ENCODE measurements around the gene SCN5A. TPM values are rescaled to one million over a fixed set of nuclear protein-coding genes. Genes with fewer than 3 reads are reported as not detected.

Gene SCN5A
- total RNA-seq, 4 donors from 2014 or later, result 0.39 to 0.42 TPM; not detected in 2

DNA sequence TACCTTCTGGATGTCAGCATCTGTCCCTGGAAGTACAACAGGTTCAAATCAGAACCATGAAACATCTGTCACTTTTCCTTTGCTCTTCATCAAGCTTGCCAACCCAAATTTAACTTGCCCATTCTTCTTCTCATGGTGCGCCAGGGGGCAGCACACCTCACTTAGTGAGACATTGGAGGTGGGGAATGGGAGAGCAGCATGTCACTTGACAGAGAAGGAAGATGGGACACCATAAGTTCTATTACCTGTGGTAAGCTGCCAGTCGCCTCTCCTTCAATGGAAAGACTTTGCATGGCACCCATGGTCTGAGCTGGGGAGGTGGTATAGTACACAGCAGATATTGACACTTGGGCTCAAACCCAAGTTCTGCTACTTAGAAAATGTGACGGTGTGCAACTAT lies 2.9 kb downstream of the SCN5A start:
- TF ChIP-seq POLR2A (IDR thresholded peaks at IDR 0.05), result no peak
- TF ChIP-seq, protein P1, sequence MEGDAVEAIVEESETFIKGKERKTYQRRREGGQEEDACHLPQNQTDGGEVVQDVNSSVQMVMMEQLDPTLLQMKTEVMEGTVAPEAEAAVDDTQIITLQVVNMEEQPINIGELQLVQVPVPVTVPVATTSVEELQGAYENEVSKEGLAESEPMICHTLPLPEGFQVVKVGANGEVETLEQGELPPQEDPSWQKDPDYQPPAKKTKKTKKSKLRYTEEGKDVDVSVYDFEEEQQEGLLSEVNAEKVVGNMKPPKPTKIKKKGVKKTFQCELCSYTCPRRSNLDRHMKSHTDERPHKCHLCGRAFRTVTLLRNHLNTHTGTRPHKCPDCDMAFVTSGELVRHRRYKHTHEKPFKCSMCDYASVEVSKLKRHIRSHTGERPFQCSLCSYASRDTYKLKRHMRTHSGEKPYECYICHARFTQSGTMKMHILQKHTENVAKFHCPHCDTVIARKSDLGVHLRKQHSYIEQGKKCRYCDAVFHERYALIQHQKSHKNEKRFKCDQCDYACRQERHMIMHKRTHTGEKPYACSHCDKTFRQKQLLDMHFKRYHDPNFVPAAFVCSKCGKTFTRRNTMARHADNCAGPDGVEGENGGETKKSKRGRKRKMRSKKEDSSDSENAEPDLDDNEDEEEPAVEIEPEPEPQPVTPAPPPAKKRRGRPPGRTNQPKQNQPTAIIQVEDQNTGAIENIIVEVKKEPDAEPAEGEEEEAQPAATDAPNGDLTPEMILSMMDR (IDR thresholded peaks at IDR 0.05), result no peak
- intact Hi-C loops (cut with DNase I; ENCODE audit: low total_unique reads), result no loop called here
- peak in 1 of 2 donors; percentile 69 for DNase-seq (ENCODE audit: low spot score in 2 of 2)
- WGBS, 2 donors, result 63 to 76% methylated on average over 3 of the region's 3 CpGs
- H3K4me3 ChIP-seq (ENCODE audit: low read depth, poor library complexity, severe bottlenecking), result no peak overlapping the region

- no peak overlapping the region for H3K4me3 ChIP-seq (ENCODE audit: low read depth, poor library complexity, severe bottlenecking)
- 77 to 81% methylated on average over 4 of the region's 4 CpGs for WGBS, 2 donors
- TF ChIP-seq POLR2A (IDR thresholded peaks at IDR 0.05), result no peak
- intact Hi-C loops (cut with DNase I; ENCODE audit: low total_unique reads), result no loop called here
- DNase-seq (ENCODE audit: low spot score in 2 of 2), result no peak
These were observed 3.4 kb downstream of the SCN5A start for GRCh38 chr3:38646062-38646461.

- TF ChIP-seq POLR2A (IDR thresholded peaks at IDR 0.05), result no peak
- TF ChIP-seq, protein P1 (IDR thresholded peaks at IDR 0.05), result no peak
- intact Hi-C loops (cut with DNase I; ENCODE audit: low total_unique reads), result no loop called here
- peak in 1 of 2 donors; percentile 77 for DNase-seq (ENCODE audit: low spot score in 2 of 2)
- no peak overlapping the region for H3K4me3 ChIP-seq (ENCODE audit: low read depth, poor library complexity, severe bottlenecking)
- WGBS, 2 donors, result 77 to 80% methylated on average over 8 of the region's 8 CpGs
These were observed 3.9 kb downstream of the SCN5A start for GRCh38 chr3:38645601-38646000.

DNA sequence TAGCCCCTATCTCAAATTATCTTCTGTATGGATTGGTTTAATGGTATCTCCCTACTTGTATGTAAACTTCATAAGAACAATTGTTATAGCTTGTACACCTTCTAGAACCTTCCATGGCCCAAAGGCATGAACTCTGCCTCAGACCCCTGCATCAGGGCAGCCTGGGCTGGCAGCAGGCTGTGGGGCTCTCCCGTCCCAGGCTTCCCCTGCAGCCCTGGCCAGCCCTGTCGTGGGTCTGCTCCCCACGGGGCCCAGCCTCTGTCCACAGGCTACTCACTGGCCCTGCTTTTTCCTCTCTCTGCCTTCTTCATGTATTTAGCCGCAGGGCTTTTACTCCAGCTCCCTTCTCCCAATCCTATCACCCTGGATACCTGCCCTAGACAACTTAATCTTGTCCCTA lies 4.4 kb downstream of the SCN5A start:
- intact Hi-C loops (cut with DNase I; ENCODE audit: low total_unique reads), result no loop called here
- WGBS, 2 donors, result 77 to 80% methylated on average over 4 of the region's 4 CpGs
- H3K4me3 ChIP-seq (ENCODE audit: low read depth, poor library complexity, severe bottlenecking), result no peak overlapping the region
- peak in 1 of 2 donors; percentile 50 for DNase-seq (ENCODE audit: low spot score in 2 of 2)
- TF ChIP-seq POLR2A (IDR thresholded peaks at IDR 0.05), result no peak
- TF ChIP-seq, protein P1 (IDR thresholded peaks at IDR 0.05), result no peak

DNA sequence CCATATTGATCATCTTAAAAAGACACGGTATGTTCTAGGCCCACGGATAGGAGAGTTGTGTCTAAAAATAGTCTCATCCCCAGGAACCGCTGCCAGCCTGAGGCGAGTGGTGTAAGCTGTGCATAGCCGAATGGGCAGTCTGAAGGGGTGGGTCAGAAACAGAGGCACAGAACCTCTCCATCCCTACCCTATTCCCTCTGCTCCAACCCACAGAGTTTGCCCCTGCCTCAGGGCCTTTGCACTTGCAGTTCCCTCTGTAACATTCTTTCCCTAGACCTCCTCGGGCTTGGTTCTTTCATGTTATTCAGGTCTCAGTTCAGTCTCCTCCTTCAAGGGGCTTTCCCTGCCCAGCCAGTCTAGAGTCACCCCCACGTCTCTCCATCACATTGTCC lies 4.8 kb downstream of the SCN5A start:
- intact Hi-C loops (cut with DNase I; ENCODE audit: low total_unique reads), result no loop called here
- DNase-seq (ENCODE audit: low spot score in 2 of 2), result peak in 1 of 2 donors; percentile 70
- no peak overlapping the region for H3K4me3 ChIP-seq (ENCODE audit: low read depth, poor library complexity, severe bottlenecking)
- 81% methylated on average over 7 of the region's 7 CpGs for WGBS, 2 donors
- TF ChIP-seq, protein P1 (IDR thresholded peaks at IDR 0.05), result no peak
- TF ChIP-seq POLR2A (IDR thresholded peaks at IDR 0.05), result no peak

GRCh38 chr3:38644016-38644661 lies 5.3 kb downstream of the SCN5A start:
- TF ChIP-seq, protein P1 (IDR thresholded peaks at IDR 0.05), result no peak
- TF ChIP-seq POLR2A (IDR thresholded peaks at IDR 0.05), result no peak
- 83 to 85% methylated on average over 7 of the region's 7 CpGs for WGBS, 2 donors
- DNase-seq (ENCODE audit: low spot score in 2 of 2), result peak in 1 of 2 donors; percentile 64
- intact Hi-C loops (cut with DNase I; ENCODE audit: low total_unique reads), result no loop called here
- no peak overlapping the region for H3K4me3 ChIP-seq (ENCODE audit: low read depth, poor library complexity, severe bottlenecking)
